HL-60 (cell line): Measurements from ENCODE around the gene FBXL20.
A peak's percentile ranks its signal among the peaks of the same experiment; 100 is the strongest.

Experiments
- DNase-seq, 2 experiments: peaks; one replicate each; pipeline ENCODE4 v3.0.0-alpha.2; 2010 to 2020; ENCODE audit warnings: low read depth in 1 of 2, low spot score in 1 of 2
- H3K27ac ChIP-seq: fragments of 250-450 bp; sonication (Bioruptor Pico); replicated peaks from 2 replicates; pipeline ENCODE4 v1.5.1; 2020; ENCODE audit warnings: mild to moderate bottlenecking, moderate library complexity
- H3K27me3 ChIP-seq: fragments of 250-450 bp; sonication (Bioruptor Pico); 2 replicates; pipeline ENCODE4 v1.5.1; 2021; ENCODE audit warnings: mild to moderate bottlenecking, moderate library complexity; ENCODE audit not compliant: insufficient read depth, poor library complexity, severe bottlenecking
- H3K4me3 ChIP-seq: replicated peaks from 2 replicates; pipeline ENCODE4 v1.5.1; 2011; ENCODE audit warnings: mild to moderate bottlenecking, control low read depth, low read length; ENCODE audit not compliant: insufficient read depth
- CTCF ChIP-seq: IDR thresholded peaks from one replicate; pipeline ENCODE4 v1.5.1; 2011; ENCODE audit warnings: low read length, control low read depth, inconsistent platforms; ENCODE audit not compliant: insufficient read depth
- GABPA ChIP-seq: IDR thresholded peaks from 2 replicates; pipeline ENCODE4 v1.6.1; 2012; ENCODE audit warnings: low read depth
- POLR2AphosphoS5 ChIP-seq: IDR thresholded peaks from 2 replicates; pipeline ENCODE4 v1.6.1; 2012; ENCODE audit warnings: low read depth
- REST ChIP-seq: IDR thresholded peaks from 2 replicates; pipeline ENCODE4 v1.6.1; 2012; ENCODE audit warnings: low read depth; ENCODE audit not compliant: insufficient replicate concordance
- SPI1 ChIP-seq: IDR thresholded peaks from 2 replicates; pipeline ENCODE4 v1.6.1; 2012; ENCODE audit warnings: low read depth, mild to moderate bottlenecking, borderline replicate concordance

The FBXL20 gene

GRCh38 chr17:39410279-39410678, 8.9 kb upstream of the FBXL20 start:
- Histone ChIP-seq H3K27me3 (no peaks in the 10 kb centered on the region), H3K4me3 (no peak overlapping the region), H3K27ac (no peak overlapping the region)
- DNase-seq: no peak
- TF ChIP-seq REST (no peak), POLR2AphosphoS5 (no peak), GABPA (no peak), SPI1 (no peak), CTCF (no peak)

GRCh38 chr17:39408360-39408759, 6.9 kb upstream of the FBXL20 start:
- Histone ChIP-seq H3K4me3 (no peak overlapping the region), H3K27ac (no peak overlapping the region), H3K27me3 (no peaks in the 10 kb centered on the region)
- no peak for DNase-seq
- no peak for TF ChIP-seq SPI1
- TF ChIP-seq POLR2AphosphoS5: 0 out of 2 replicates have a peak, but pooled peaks have one; percentile 1
- TF ChIP-seq GABPA: no peak
- TF ChIP-seq CTCF: no peak
- no peak for TF ChIP-seq REST

GRCh38 chr17:39406951-39407350, 5.5 kb upstream of the FBXL20 start:
- H3K4me3 ChIP-seq: no peak overlapping the region
- no peak overlapping the region for H3K27ac ChIP-seq
- no peaks in the 10 kb centered on the region for H3K27me3 ChIP-seq
- no peak for DNase-seq
- TF ChIP-seq GABPA (no peak), CTCF (no peak), POLR2AphosphoS5 (no peak), REST (no peak), SPI1 (no peak)
